NCI-H748 (cell line): ENCODE results near the gene RIN3.

Experiments used
- DNase-seq: peaks from one replicate; lab custom pipeline; 2025; ENCODE audit not compliant: unreplicated experiment; lab: John Stamatoyannopoulos, UW

The RIN3 gene

GRCh38 chr14:92737206-92737605 lies 223.6 kb downstream of the RIN3 start:
- no peak for DNase-seq

GRCh38 chr14:92737619-92738188 lies 224.1 kb downstream of the RIN3 start:
- no peak for DNase-seq
